ENCODE results near the gene SLC39A1.

- TF ChIP-seq CTCF (IDR thresholded peaks at IDR 0.05) = no peak
- TF ChIP-seq POLR2A (IDR thresholded peaks at IDR 0.05) = no peak
These were observed 3.9 kb downstream of the SLC39A1 start for GRCh38 chr1:153959454-153959853.
